ENCODE data around the gene ADAT1. TPM values are rescaled to one million over a fixed set of nuclear protein-coding genes. Genes with fewer than 3 reads are reported as not detected.

Gene ADAT1
- total and polyA plus RNA-seq, 4 donors: 13.2 to 42.3 (median 18.5) TPM

DNA sequence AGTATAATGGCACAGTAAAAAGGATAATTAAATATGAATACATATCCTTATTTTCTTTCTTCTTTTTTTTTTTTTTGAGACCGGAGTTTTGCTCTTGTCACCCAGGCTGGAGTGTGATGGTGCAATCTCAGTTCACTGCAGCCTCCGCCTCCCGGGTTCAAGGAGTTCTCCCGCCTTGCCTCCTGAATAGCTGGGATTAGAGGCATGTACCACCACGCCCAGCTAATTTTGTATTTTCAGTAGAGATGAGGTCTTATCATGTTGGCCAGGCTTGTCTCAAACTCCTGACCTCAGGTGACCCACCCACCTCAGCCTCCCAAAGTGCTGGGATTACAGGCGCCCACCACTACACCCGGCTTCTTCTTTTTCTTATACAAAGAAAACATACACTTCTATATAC is 44.9 kb downstream of the ADAT1 start:
- H3K4me1 ChIP-seq (ENCODE audit: control insufficient read depth in 4 of 4, insufficient read depth in 4 of 4, low read length in 3 of 4): peaks cover 0 to 3% (median 0%) of the 10 kb centered on the region in 4 donors
- TF ChIP-seq YY1 (IDR thresholded peaks at IDR 0.05): no peak
- no peak for TF ChIP-seq TAF1 (conservative IDR thresholded peaks at IDR 0.05)
- TF ChIP-seq, protein P1, sequence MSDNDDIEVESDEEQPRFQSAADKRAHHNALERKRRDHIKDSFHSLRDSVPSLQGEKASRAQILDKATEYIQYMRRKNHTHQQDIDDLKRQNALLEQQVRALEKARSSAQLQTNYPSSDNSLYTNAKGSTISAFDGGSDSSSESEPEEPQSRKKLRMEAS (IDR thresholded peaks at IDR 0.05): no peak
- TF ChIP-seq JUND (IDR thresholded peaks at IDR 0.05): no peak
- TF ChIP-seq FOXA1 (IDR thresholded peaks at IDR 0.05): no peak
- TF ChIP-seq, protein P2, sequence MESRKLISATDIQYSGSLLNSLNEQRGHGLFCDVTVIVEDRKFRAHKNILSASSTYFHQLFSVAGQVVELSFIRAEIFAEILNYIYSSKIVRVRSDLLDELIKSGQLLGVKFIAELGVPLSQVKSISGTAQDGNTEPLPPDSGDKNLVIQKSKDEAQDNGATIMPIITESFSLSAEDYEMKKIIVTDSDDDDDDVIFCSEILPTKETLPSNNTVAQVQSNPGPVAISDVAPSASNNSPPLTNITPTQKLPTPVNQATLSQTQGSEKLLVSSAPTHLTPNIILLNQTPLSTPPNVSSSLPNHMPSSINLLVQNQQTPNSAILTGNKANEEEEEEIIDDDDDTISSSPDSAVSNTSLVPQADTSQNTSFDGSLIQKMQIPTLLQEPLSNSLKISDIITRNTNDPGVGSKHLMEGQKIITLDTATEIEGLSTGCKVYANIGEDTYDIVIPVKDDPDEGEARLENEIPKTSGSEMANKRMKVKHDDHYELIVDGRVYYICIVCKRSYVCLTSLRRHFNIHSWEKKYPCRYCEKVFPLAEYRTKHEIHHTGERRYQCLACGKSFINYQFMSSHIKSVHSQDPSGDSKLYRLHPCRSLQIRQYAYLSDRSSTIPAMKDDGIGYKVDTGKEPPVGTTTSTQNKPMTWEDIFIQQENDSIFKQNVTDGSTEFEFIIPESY (IDR thresholded peaks at IDR 0.05): no peak
- TF ChIP-seq, protein P3, sequence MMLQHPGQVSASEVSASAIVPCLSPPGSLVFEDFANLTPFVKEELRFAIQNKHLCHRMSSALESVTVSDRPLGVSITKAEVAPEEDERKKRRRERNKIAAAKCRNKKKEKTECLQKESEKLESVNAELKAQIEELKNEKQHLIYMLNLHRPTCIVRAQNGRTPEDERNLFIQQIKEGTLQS (IDR thresholded peaks at IDR 0.05): no peak
- TF ChIP-seq RXRA (IDR thresholded peaks at IDR 0.05): no peak
- no peak for TF ChIP-seq HNF4G (IDR thresholded peaks at IDR 0.05)
- TF ChIP-seq RAD21 (IDR thresholded peaks at IDR 0.05): no peak
- TF ChIP-seq SP1 (IDR thresholded peaks at IDR 0.05): no peak
- TF ChIP-seq, protein P4, sequence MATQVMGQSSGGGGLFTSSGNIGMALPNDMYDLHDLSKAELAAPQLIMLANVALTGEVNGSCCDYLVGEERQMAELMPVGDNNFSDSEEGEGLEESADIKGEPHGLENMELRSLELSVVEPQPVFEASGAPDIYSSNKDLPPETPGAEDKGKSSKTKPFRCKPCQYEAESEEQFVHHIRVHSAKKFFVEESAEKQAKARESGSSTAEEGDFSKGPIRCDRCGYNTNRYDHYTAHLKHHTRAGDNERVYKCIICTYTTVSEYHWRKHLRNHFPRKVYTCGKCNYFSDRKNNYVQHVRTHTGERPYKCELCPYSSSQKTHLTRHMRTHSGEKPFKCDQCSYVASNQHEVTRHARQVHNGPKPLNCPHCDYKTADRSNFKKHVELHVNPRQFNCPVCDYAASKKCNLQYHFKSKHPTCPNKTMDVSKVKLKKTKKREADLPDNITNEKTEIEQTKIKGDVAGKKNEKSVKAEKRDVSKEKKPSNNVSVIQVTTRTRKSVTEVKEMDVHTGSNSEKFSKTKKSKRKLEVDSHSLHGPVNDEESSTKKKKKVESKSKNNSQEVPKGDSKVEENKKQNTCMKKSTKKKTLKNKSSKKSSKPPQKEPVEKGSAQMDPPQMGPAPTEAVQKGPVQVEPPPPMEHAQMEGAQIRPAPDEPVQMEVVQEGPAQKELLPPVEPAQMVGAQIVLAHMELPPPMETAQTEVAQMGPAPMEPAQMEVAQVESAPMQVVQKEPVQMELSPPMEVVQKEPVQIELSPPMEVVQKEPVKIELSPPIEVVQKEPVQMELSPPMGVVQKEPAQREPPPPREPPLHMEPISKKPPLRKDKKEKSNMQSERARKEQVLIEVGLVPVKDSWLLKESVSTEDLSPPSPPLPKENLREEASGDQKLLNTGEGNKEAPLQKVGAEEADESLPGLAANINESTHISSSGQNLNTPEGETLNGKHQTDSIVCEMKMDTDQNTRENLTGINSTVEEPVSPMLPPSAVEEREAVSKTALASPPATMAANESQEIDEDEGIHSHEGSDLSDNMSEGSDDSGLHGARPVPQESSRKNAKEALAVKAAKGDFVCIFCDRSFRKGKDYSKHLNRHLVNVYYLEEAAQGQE (IDR thresholded peaks at IDR 0.05): no peak
- no peak for TF ChIP-seq GABPA (IDR thresholded peaks at IDR 0.05 in 1 of 2, conservative IDR thresholded peaks at IDR 0.05 in 1 of 2)
- TF ChIP-seq FOXA2 (IDR thresholded peaks at IDR 0.05): no peak
- TF ChIP-seq HNF4A (conservative IDR thresholded peaks at IDR 0.05): no peak
- TF ChIP-seq NR2F2 (IDR thresholded peaks at IDR 0.05): no peak
- TF ChIP-seq, protein P5, sequence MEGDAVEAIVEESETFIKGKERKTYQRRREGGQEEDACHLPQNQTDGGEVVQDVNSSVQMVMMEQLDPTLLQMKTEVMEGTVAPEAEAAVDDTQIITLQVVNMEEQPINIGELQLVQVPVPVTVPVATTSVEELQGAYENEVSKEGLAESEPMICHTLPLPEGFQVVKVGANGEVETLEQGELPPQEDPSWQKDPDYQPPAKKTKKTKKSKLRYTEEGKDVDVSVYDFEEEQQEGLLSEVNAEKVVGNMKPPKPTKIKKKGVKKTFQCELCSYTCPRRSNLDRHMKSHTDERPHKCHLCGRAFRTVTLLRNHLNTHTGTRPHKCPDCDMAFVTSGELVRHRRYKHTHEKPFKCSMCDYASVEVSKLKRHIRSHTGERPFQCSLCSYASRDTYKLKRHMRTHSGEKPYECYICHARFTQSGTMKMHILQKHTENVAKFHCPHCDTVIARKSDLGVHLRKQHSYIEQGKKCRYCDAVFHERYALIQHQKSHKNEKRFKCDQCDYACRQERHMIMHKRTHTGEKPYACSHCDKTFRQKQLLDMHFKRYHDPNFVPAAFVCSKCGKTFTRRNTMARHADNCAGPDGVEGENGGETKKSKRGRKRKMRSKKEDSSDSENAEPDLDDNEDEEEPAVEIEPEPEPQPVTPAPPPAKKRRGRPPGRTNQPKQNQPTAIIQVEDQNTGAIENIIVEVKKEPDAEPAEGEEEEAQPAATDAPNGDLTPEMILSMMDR (IDR thresholded peaks at IDR 0.05; ENCODE audit: low read depth, low read length, missing input control): no peak
- TF ChIP-seq EGR1 (IDR thresholded peaks at IDR 0.05; ENCODE audit: low read depth in 2 of 2): no peak
- H3K9me3 ChIP-seq (ENCODE audit: control insufficient read depth in 4 of 4, low read length in 3 of 4): no peaks in the 10 kb centered on the region
- H3K27me3 ChIP-seq (ENCODE audit: control insufficient read depth in 4 of 4, insufficient read depth in 4 of 4, low read length in 3 of 4): no peaks in the 10 kb centered on the region
- no peak overlapping the region for H3K4me3 ChIP-seq (ENCODE audit: low read depth in 1 of 3, low read length in 3 of 3)
- WGBS: 96% methylated on average over 7 of the region's 7 CpGs
- no peak for DNase-seq (ENCODE audit: low spot score)
- H3K9ac ChIP-seq (ENCODE audit: low read depth in 1 of 2, low read length in 2 of 2): no peak overlapping the region
- peaks cover 5 to 45% (median 39%) of the 10 kb centered on the region in 4 donors for H3K36me3 ChIP-seq (ENCODE audit: control insufficient read depth in 4 of 4, insufficient read depth in 3 of 4, low read depth in 1 of 4, low read length in 3 of 4)
- H3K27ac ChIP-seq (ENCODE audit: low read depth in 1 of 2, low read length in 2 of 2): no peak overlapping the region

Data from liver (tissue), 9 donors.